ENCODE data around the gene SETBP1. TPM values are rescaled to one million over a fixed set of nuclear protein-coding genes. Genes with fewer than 3 reads are reported as not detected.

The SETBP1 gene
- total RNA-seq, 1 donor from 2014 or later = 13.6 TPM

GRCh38 chr18:45056926-45057325 lies 376.2 kb downstream of the SETBP1 start:
- no peak overlapping the region for H3K9ac ChIP-seq (ENCODE audit: low read depth in 1 of 3, low read length in 3 of 3)
- H3K27ac ChIP-seq (ENCODE audit: low read depth, low read length) = no peak overlapping the region

GRCh38 chr18:45057955-45058600 lies 377.4 kb downstream of the SETBP1 start:
- Histone ChIP-seq H3K9ac (ENCODE audit: low read depth in 1 of 3, low read length in 3 of 3) (no peak overlapping the region), H3K9me3 (ENCODE audit: control insufficient read depth in 3 of 3, low read length in 3 of 3) (no peaks in the 10 kb centered on the region), H3K27ac (ENCODE audit: low read depth, low read length) (no peak overlapping the region), H3K36me3 (ENCODE audit: control insufficient read depth in 3 of 3, insufficient read depth in 3 of 3, low read length in 3 of 3) (peaks cover 0 to 3% (median 2%) of the 10 kb centered on the region in 3 donors), H3K27me3 (ENCODE audit: control insufficient read depth in 3 of 3, insufficient read depth in 3 of 3, low read length in 3 of 3) (no peaks in the 10 kb centered on the region), H3K4me3 (ENCODE audit: low read length in 3 of 3) (no peak overlapping the region), H3K4me1 (ENCODE audit: control insufficient read depth in 3 of 3, insufficient read depth in 3 of 3, low read length in 3 of 3) (peaks cover 0 to 3% (median 0%) of the 10 kb centered on the region in 3 donors)

More at GRCh38 chr18:45056926-45057325, 376.2 kb downstream of the SETBP1 start:
- Histone ChIP-seq H3K4me3 (ENCODE audit: low read length in 3 of 3) (no peak overlapping the region), H3K9me3 (ENCODE audit: control insufficient read depth in 3 of 3, low read length in 3 of 3) (no peaks in the 10 kb centered on the region), H3K4me1 (ENCODE audit: control insufficient read depth in 3 of 3, insufficient read depth in 3 of 3, low read length in 3 of 3) (peaks cover 0 to 3% (median 0%) of the 10 kb centered on the region in 3 donors), H3K27me3 (ENCODE audit: control insufficient read depth in 3 of 3, insufficient read depth in 3 of 3, low read length in 3 of 3) (no peaks in the 10 kb centered on the region), H3K36me3 (ENCODE audit: control insufficient read depth in 3 of 3, insufficient read depth in 3 of 3, low read length in 3 of 3) (no peaks in the 10 kb centered on the region)

DNA sequence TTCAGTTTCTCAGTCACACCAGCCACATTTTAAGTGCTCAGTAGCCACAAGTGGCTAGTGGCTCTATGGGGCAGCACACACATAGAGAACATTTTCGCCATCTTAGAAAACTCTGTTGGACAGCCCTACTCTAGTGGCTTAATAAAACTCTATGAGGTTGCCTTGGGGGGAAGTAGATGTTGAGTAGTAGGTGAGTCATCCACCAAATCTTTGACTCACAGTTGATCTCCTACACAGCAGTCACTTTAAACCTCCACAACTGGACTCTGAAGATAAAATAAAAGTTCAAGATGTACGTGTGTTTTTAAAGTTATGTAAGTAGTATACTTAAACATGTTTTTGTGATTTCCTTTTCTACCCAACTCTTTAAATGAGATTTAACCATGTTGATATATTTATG lies 379.0 kb downstream of the SETBP1 start:
- H3K4me3 ChIP-seq (ENCODE audit: low read length in 3 of 3) = no peak overlapping the region
- H3K36me3 ChIP-seq (ENCODE audit: control insufficient read depth in 3 of 3, insufficient read depth in 3 of 3, low read length in 3 of 3) = peaks cover 0 to 7% (median 2%) of the 10 kb centered on the region in 3 donors
- H3K27me3 ChIP-seq (ENCODE audit: control insufficient read depth in 3 of 3, insufficient read depth in 3 of 3, low read length in 3 of 3) = no peaks in the 10 kb centered on the region
- peaks cover 0 to 3% (median 0%) of the 10 kb centered on the region in 3 donors for H3K4me1 ChIP-seq (ENCODE audit: control insufficient read depth in 3 of 3, insufficient read depth in 3 of 3, low read length in 3 of 3)
- H3K27ac ChIP-seq (ENCODE audit: low read depth, low read length) = no peak overlapping the region
- H3K9ac ChIP-seq (ENCODE audit: low read depth in 1 of 3, low read length in 3 of 3) = no peak overlapping the region
- H3K9me3 ChIP-seq (ENCODE audit: control insufficient read depth in 3 of 3, low read length in 3 of 3) = no peaks in the 10 kb centered on the region

DNA sequence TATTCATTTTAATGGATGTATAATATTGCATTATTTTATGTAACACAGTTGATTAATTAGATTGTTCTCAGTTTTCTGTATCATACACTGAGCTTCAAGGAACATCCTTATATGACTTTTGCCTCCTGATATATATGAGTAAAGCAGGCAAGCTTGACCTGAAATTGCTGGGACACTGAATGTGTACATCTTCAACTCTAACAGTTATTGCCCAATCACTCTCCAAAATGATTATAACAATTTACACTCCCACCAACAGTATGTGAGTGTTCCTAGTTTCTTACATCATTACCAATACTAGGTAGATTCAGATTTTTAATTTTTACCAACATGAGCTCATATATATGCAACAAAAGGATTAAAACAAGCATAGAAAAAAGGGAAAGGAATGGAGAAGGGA lies 379.4 kb downstream of the SETBP1 start:
- Histone ChIP-seq H3K27me3 (ENCODE audit: control insufficient read depth in 3 of 3, insufficient read depth in 3 of 3, low read length in 3 of 3) (no peaks in the 10 kb centered on the region), H3K36me3 (ENCODE audit: control insufficient read depth in 3 of 3, insufficient read depth in 3 of 3, low read length in 3 of 3) (peaks cover 0 to 7% (median 2%) of the 10 kb centered on the region in 3 donors), H3K27ac (ENCODE audit: low read depth, low read length) (no peak overlapping the region), H3K4me3 (ENCODE audit: low read length in 3 of 3) (no peak overlapping the region), H3K9ac (ENCODE audit: low read depth in 1 of 3, low read length in 3 of 3) (no peak overlapping the region), H3K9me3 (ENCODE audit: control insufficient read depth in 3 of 3, low read length in 3 of 3) (no peaks in the 10 kb centered on the region), H3K4me1 (ENCODE audit: control insufficient read depth in 3 of 3, insufficient read depth in 3 of 3, low read length in 3 of 3) (peaks cover 0 to 3% (median 0%) of the 10 kb centered on the region in 3 donors)

- no peak overlapping the region for H3K9ac ChIP-seq (ENCODE audit: low read depth in 1 of 3, low read length in 3 of 3)
- no peaks in the 10 kb centered on the region for H3K9me3 ChIP-seq (ENCODE audit: control insufficient read depth in 3 of 3, low read length in 3 of 3)
- no peaks in the 10 kb centered on the region for H3K27me3 ChIP-seq (ENCODE audit: control insufficient read depth in 3 of 3, insufficient read depth in 3 of 3, low read length in 3 of 3)
- peaks cover 1 to 13% (median 4%) of the 10 kb centered on the region in 3 donors for H3K4me1 ChIP-seq (ENCODE audit: control insufficient read depth in 3 of 3, insufficient read depth in 3 of 3, low read length in 3 of 3)
- H3K27ac ChIP-seq (ENCODE audit: low read depth, low read length) = no peak overlapping the region
- peaks cover 0 to 7% (median 2%) of the 10 kb centered on the region in 3 donors for H3K36me3 ChIP-seq (ENCODE audit: control insufficient read depth in 3 of 3, insufficient read depth in 3 of 3, low read length in 3 of 3)
- no peak overlapping the region for H3K4me3 ChIP-seq (ENCODE audit: low read length in 3 of 3)
Measured at GRCh38 chr18:45061359-45061758, 380.7 kb downstream of the SETBP1 start.

DNA sequence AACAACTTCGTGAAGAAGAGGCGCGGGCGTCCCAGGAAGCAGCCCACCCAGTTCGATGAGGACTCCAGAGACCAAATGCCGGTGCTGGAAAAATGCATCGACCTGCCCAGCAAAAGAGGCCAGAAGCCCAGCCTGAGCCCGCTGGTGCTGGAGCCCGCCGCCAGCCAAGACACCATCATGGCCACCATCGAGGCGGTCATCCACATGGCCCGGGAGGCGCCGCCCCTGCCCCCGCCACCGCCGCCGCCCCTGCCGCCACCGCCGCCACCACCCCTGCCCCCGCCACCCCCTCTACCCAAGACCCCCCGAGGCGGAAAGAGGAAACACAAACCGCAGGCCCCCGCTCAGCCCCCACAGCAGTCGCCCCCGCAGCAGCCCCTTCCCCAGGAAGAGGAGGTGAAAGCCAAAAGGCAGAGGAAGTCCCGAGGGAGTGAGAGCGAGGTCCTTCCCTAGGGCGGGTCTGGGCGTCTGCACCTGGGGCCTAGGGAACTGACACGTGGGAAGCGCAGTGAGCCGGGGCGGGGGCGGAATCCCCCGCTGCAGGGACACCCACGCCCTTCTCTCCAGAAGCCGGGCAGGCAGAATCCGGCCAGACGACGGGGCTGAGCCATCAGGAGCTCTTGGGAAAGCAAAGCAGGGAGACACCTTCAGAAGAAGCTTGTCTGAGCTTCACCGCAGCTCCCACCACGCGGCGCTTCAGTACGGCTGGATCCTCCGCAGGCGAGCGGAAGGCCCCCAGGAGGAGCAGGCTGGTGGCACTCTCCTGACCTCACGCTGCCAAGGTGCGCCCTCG lies 382.8 kb downstream of the SETBP1 start:
- no peaks in the 10 kb centered on the region for H3K27me3 ChIP-seq (ENCODE audit: control insufficient read depth in 3 of 3, insufficient read depth in 3 of 3, low read length in 3 of 3)
- no peak overlapping the region for H3K9ac ChIP-seq (ENCODE audit: low read depth in 1 of 3, low read length in 3 of 3)
- H3K4me1 ChIP-seq (ENCODE audit: control insufficient read depth in 3 of 3, insufficient read depth in 3 of 3, low read length in 3 of 3) = peaks cover 11 to 19% (median 13%) of the 10 kb centered on the region in 3 donors
- no peak overlapping the region for H3K4me3 ChIP-seq (ENCODE audit: low read length in 3 of 3)
- H3K36me3 ChIP-seq (ENCODE audit: control insufficient read depth in 3 of 3, insufficient read depth in 3 of 3, low read length in 3 of 3) = peaks cover 0 to 7% (median 2%) of the 10 kb centered on the region in 3 donors
- no peaks in the 10 kb centered on the region for H3K9me3 ChIP-seq (ENCODE audit: control insufficient read depth in 3 of 3, low read length in 3 of 3)
- no peak overlapping the region for H3K27ac ChIP-seq (ENCODE audit: low read depth, low read length)

GRCh38 chr18:45066210-45066609 lies 385.5 kb downstream of the SETBP1 start:
- Histone ChIP-seq H3K27ac (ENCODE audit: low read depth, low read length) (peak overlapping the region; percentile 27), H3K9ac (ENCODE audit: low read depth in 1 of 3, low read length in 3 of 3) (no peak overlapping the region), H3K36me3 (ENCODE audit: control insufficient read depth in 3 of 3, insufficient read depth in 3 of 3, low read length in 3 of 3) (peaks cover 0 to 7% (median 2%) of the 10 kb centered on the region in 3 donors), H3K27me3 (ENCODE audit: control insufficient read depth in 3 of 3, insufficient read depth in 3 of 3, low read length in 3 of 3) (no peaks in the 10 kb centered on the region), H3K4me3 (ENCODE audit: low read length in 3 of 3) (no peak overlapping the region), H3K9me3 (ENCODE audit: control insufficient read depth in 3 of 3, low read length in 3 of 3) (no peaks in the 10 kb centered on the region), H3K4me1 (ENCODE audit: control insufficient read depth in 3 of 3, insufficient read depth in 3 of 3, low read length in 3 of 3) (peaks cover 11 to 19% (median 13%) of the 10 kb centered on the region in 3 donors)

DNA sequence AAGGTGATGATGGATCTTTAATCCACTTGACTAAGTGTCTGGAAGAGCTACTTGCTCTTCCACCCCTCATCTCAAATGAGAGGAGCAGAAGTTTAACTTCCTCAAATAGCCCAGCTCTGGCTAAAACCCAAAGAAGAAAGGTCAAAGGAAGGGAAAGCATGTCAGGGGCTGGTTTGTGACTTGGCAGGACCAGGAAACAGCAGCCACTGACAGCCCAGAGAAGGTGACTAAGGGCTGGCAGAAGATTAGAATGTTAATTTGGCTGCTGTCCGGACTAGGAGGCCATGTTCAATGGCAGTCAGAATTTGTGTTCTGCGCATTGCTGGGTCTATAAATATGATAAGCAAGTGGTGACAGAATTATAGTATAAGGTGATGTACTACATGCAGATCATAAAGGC lies 386.2 kb downstream of the SETBP1 start:
- no peaks in the 10 kb centered on the region for H3K27me3 ChIP-seq (ENCODE audit: control insufficient read depth in 3 of 3, insufficient read depth in 3 of 3, low read length in 3 of 3)
- peaks cover 11 to 19% (median 13%) of the 10 kb centered on the region in 3 donors for H3K4me1 ChIP-seq (ENCODE audit: control insufficient read depth in 3 of 3, insufficient read depth in 3 of 3, low read length in 3 of 3)
- no peak overlapping the region for H3K9ac ChIP-seq (ENCODE audit: low read depth in 1 of 3, low read length in 3 of 3)
- H3K4me3 ChIP-seq (ENCODE audit: low read length in 3 of 3) = no peak overlapping the region
- no peaks in the 10 kb centered on the region for H3K9me3 ChIP-seq (ENCODE audit: control insufficient read depth in 3 of 3, low read length in 3 of 3)
- peaks cover 0 to 7% (median 2%) of the 10 kb centered on the region in 3 donors for H3K36me3 ChIP-seq (ENCODE audit: control insufficient read depth in 3 of 3, insufficient read depth in 3 of 3, low read length in 3 of 3)
- peak overlapping the region; percentile 54 for H3K27ac ChIP-seq (ENCODE audit: low read depth, low read length)

DNA sequence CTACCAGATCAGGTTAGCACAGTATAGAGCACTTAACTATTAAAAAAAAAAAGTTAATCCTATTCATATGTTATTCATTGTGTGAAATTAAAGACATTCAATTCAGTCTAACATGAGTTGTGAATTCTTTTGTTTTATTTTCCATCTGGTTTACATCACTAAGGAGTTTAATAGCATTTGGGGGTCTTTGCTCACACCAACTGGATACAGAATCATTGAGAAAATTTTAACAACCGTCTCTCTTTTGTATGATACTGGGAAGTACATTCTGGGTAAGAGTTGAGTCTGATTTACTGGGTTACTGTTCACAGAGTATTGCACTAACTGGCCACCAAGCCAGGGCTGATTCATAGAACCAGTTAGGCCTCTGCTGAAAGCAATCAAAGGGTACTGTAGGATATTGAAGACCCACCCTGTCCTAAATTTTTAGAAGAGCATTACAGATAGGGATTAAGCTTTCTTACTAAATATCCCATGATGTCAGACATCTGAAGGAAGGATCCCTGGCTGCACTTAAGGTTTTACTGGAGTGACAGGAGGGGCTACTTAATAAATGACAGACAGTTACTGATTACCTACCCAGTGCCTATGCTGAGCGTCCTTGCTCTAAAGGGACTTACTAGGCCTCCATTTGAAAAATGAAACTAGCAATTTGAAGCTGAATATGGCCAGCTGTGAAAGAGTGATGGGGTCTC lies 387.9 kb downstream of the SETBP1 start:
- H3K27ac ChIP-seq (ENCODE audit: low read depth, low read length) = no peak overlapping the region
- H3K9ac ChIP-seq (ENCODE audit: low read depth in 1 of 3, low read length in 3 of 3) = no peak overlapping the region
- H3K27me3 ChIP-seq (ENCODE audit: control insufficient read depth in 3 of 3, insufficient read depth in 3 of 3, low read length in 3 of 3) = no peaks in the 10 kb centered on the region
- peaks cover 11 to 19% (median 13%) of the 10 kb centered on the region in 3 donors for H3K4me1 ChIP-seq (ENCODE audit: control insufficient read depth in 3 of 3, insufficient read depth in 3 of 3, low read length in 3 of 3)
- H3K9me3 ChIP-seq (ENCODE audit: control insufficient read depth in 3 of 3, low read length in 3 of 3) = no peaks in the 10 kb centered on the region
- peaks cover 0 to 4% (median 0%) of the 10 kb centered on the region in 3 donors for H3K36me3 ChIP-seq (ENCODE audit: control insufficient read depth in 3 of 3, insufficient read depth in 3 of 3, low read length in 3 of 3)
- no peak overlapping the region for H3K4me3 ChIP-seq (ENCODE audit: low read length in 3 of 3)

Data from skeletal muscle tissue (tissue), 4 donors.